Activated naive CD4-positive, alpha-beta T cell treated with anti-CD3 and anti-CD28 coated beads, Interleukin-2, amount 50 U/mL, for 24 hours (primary cell): Measurements from ENCODE around the gene KLHL24.
"Not testable (repeated sequence)": the region's sequence is repeated elsewhere in the genome, so short reads cannot be mapped to it uniquely, and the experiment has no call there.

Experiments used
- H3K27ac Mint-ChIP-seq: one replicate; pipeline ENCODE4 v1.8.0; 2021; ENCODE audit warnings: mild to moderate bottlenecking, mixed read lengths
- H3K27me3 Mint-ChIP-seq: one replicate; pipeline ENCODE4 v1.8.0; 2021; ENCODE audit warnings: mixed read lengths
- H3K36me3 Mint-ChIP-seq: one replicate; pipeline ENCODE4 v1.8.0; 2021; ENCODE audit warnings: mixed read lengths
- H3K4me1 Mint-ChIP-seq: one replicate; pipeline ENCODE4 v1.8.0; 2021; ENCODE audit warnings: mixed read lengths
- H3K4me3 Mint-ChIP-seq: one replicate; pipeline ENCODE4 v1.8.0; 2021; ENCODE audit warnings: mild to moderate bottlenecking, mixed read lengths
- H3K9me3 Mint-ChIP-seq: one replicate; pipeline ENCODE4 v1.8.0; 2021; ENCODE audit warnings: mixed read lengths

KLHL24 gene, protein sequence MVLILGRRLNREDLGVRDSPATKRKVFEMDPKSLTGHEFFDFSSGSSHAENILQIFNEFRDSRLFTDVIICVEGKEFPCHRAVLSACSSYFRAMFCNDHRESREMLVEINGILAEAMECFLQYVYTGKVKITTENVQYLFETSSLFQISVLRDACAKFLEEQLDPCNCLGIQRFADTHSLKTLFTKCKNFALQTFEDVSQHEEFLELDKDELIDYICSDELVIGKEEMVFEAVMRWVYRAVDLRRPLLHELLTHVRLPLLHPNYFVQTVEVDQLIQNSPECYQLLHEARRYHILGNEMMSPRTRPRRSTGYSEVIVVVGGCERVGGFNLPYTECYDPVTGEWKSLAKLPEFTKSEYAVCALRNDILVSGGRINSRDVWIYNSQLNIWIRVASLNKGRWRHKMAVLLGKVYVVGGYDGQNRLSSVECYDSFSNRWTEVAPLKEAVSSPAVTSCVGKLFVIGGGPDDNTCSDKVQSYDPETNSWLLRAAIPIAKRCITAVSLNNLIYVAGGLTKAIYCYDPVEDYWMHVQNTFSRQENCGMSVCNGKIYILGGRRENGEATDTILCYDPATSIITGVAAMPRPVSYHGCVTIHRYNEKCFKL

DNA sequence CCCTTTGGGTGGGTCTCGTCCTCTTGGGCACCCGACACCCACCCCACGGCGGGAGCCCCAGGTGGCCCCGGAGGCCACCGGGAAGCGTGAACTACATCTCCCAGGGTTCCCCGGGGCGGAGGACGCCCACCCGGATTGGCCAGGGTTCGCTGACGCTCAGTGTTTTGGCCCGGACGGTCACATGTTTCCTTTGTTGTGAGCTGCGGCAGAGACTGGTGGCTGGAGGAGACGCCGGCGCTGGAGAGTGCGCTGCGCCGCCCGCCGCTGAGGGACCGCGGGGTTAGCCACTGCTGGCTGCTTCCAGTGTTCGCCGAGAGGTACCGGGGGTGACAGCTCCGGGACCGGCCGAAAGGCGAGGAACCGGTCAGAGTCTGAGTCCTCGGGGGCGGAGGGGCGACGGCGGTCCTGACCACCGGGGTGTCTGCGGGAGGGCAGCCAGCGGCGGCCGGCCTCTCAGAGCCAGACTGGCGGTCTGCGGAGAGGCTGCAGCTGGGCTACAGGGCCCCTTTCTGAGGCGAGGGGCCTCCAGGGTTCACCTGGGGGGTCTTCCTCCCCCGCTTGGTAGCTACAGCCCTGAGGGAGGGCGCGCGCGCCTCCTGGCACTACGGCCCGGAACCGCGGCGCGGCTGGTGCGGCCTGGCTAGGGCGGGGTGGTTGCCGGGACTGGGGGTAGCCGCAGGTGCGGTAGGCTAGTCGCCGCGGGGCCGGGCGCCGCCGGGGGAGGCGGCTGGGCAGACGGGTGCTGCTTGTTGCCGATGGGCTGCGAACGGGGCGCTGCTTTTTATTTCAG lies at the start of gene KLHL24:
KLHL24 (plus strand) TSS at position 193 of the 790 bp plus-strand sequence. CDS start 14,734 bp downstream, outside the sequence.
- Mint-ChIP-seq H3K36me3 (no peaks in the 10 kb centered on the region), H3K4me1 (peaks cover 40% of the 10 kb centered on the region), H3K9me3 (no peaks in the 10 kb centered on the region), H3K27ac (peak within 1 kb of the TSS; percentile 97), H3K27me3 (no peaks in the 10 kb centered on the region), H3K4me3 (peak within 1 kb of the TSS; percentile 94)

DNA sequence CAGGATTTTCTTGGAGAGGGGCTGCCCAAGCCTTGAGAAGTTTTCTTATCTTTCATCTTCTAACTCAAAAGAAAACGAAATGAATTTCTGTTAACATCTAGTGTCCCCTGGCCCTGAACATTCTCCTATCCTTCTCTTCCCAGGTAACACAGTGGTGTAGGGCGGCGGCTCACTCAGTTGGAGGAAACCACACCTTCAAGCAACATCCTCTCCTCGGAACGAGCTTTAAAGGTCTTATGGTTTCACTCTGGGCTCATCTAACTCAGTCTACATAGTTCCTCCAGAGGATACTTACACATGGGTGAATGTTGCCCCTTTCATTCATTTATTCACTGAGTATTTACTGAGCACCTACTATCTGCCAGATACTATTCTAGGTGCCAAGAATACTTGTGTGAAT lies 48.9 kb upstream of the KLHL24 start:
- no peaks in the 10 kb centered on the region for H3K9me3 Mint-ChIP-seq
- H3K4me3 Mint-ChIP-seq = peak overlapping the region; percentile 49
- H3K27ac Mint-ChIP-seq = peak overlapping the region; percentile 89
- no peaks in the 10 kb centered on the region for H3K36me3 Mint-ChIP-seq
- H3K4me1 Mint-ChIP-seq = peaks cover 72% of the 10 kb centered on the region
- no peaks in the 10 kb centered on the region for H3K27me3 Mint-ChIP-seq

DNA sequence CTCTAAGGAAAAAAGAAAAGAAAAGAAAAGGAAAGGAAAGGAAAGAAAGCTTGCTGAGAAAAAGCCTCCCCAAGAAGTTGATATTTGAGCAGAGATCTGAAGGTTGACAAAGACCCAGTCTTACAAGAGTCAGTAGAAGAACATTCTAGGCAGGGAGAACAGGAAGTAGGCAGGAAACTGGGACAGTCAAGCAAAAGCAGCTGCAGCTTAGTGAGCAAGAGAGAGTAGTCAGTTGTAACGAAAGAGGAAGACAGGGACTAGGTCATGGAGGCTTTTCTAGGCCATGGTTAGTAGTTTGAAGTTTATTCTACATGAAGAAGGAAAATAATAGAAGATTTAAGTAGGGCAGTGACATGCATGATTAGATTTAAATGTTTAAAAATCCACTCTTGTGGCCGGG lies 48.1 kb upstream of the KLHL24 start:
- Mint-ChIP-seq H3K27ac (peak overlapping the region; percentile 79), H3K36me3 (no peaks in the 10 kb centered on the region), H3K4me1 (peaks cover 78% of the 10 kb centered on the region), H3K9me3 (no peaks in the 10 kb centered on the region), H3K27me3 (no peaks in the 10 kb centered on the region), H3K4me3 (peak overlapping the region; percentile 34)

DNA sequence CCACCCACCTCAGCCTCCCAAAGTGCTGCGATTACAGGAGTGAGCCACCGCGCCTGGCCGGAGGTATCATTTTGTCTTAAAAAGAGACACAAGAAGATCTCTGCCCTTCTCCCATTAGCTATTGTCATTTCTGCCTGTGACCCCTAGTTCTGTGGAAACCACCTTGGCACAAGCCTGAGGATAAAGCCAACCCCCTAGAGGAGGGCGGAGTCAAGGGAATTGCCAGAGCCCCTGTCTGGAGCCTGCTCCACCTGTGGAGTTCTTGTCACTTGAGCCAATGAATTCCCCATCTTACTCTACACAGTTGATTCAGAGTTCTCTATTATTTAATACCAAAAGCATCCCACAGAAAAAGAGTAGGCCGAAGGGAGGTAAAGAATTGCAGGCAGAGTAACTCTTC lies 45.0 kb upstream of the KLHL24 start:
- H3K4me3 Mint-ChIP-seq = no peak overlapping the region
- H3K4me1 Mint-ChIP-seq = peaks cover 58% of the 10 kb centered on the region
- H3K36me3 Mint-ChIP-seq = no peaks in the 10 kb centered on the region
- no peaks in the 10 kb centered on the region for H3K27me3 Mint-ChIP-seq
- no peaks in the 10 kb centered on the region for H3K9me3 Mint-ChIP-seq
- H3K27ac Mint-ChIP-seq = no peak overlapping the region

DNA sequence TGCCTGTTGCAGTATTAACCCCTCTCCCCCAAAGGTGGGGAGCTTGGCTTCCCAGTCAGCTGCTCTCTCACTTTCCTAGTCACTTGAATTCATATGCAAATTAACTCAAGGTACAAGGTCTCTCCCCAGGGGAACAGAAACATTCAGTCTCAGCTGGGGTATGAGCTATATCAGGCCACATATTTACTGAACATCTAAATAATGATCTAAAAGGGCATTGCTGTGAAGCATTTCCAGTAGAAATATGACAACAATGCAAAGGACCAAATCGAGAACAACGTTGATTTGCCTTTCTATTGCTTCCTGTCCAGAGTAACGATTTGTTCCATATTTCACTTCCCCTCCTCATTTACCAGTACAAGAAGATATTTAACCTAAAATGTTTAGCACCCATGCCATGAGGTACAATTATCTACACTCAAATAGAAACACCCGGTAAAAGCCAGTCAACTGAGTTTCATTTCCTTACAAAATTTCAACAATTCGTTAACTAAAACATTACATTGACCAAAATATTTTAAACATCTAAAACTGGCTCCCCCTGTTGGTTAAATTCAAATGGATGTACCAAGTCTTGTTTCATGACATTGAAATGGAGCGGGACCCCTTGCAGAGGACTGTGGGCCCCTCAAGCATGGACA lies 43.4 kb upstream of the KLHL24 start:
- Mint-ChIP-seq H3K4me1 (peaks cover 44% of the 10 kb centered on the region), H3K4me3 (peak overlapping the region; percentile 62), H3K9me3 (no peaks in the 10 kb centered on the region), H3K27ac (peak overlapping the region; percentile 48), H3K27me3 (no peaks in the 10 kb centered on the region), H3K36me3 (no peaks in the 10 kb centered on the region)

DNA sequence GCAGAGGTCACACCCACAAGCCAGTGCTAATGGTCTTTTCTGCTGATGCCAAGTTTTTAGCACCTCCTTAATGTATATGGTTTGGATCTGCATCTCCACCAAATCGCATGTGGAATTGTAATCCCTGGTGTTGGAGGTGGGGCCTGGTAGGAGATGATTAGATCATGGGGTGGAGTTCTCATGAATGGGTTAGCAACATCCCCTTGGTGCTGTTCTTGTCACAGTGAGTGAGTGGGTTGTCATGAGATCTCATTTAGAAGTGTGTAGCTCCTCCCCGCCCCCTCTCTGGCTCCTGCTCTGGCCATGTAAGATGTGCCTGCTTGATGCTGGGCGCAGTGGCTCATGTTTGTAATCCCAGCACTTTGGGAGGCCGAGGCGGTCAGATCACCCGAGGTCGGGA lies 42.6 kb upstream of the KLHL24 start:
- Mint-ChIP-seq H3K9me3 (no peaks in the 10 kb centered on the region), H3K36me3 (no peaks in the 10 kb centered on the region), H3K27ac (no peak overlapping the region), H3K4me1 (peaks cover 36% of the 10 kb centered on the region), H3K27me3 (no peaks in the 10 kb centered on the region), H3K4me3 (no peak overlapping the region)

DNA sequence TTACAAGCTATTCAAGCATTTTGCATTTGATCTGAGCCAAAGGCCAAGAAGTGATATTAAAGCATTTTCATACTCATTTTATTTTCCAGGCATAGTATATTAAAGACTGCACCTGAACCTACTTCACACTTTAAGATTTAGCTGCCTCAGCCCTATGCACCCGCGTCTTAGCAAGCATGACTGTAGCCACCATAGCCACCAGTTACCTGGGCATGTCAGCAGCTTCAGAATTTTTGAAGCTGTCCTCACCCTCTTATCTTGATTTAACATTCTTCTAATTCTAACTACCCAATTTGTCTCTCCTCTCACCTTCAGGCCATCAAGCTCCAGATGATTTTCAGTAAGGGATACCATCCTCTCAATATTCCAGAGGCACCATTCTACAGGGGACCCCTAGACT lies 40.8 kb upstream of the KLHL24 start:
- H3K27me3 Mint-ChIP-seq = no peaks in the 10 kb centered on the region
- H3K4me1 Mint-ChIP-seq = peaks cover 18% of the 10 kb centered on the region
- no peak overlapping the region for H3K27ac Mint-ChIP-seq
- peaks cover 5% of the 10 kb centered on the region for H3K36me3 Mint-ChIP-seq
- peaks cover 9% of the 10 kb centered on the region for H3K9me3 Mint-ChIP-seq
- H3K4me3 Mint-ChIP-seq = no peak overlapping the region

DNA sequence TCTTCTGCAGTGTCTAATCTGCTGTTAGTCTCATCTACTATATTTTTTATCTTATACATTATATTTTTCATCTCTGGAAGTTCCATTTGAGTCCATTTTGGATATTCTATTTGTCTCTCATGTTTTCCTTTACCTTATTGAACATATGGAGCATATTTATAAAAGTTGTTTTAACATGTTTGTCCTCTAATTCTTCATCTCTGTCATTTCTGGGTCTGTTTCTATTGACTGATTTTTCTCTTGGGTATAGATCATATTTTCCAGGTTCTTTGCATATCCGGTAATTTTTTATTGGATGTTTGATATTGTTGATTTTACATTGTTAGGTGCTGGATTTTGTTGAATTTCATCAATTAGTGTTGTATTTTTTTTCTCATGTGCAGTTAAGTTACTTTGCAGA lies 37.5 kb upstream of the KLHL24 start:
- H3K36me3 Mint-ChIP-seq = peaks cover 5% of the 10 kb centered on the region
- H3K27me3 Mint-ChIP-seq = no peaks in the 10 kb centered on the region
- peaks cover 9% of the 10 kb centered on the region for H3K9me3 Mint-ChIP-seq
- H3K4me3 Mint-ChIP-seq = no peak overlapping the region
- H3K27ac Mint-ChIP-seq = no peak overlapping the region
- H3K4me1 Mint-ChIP-seq = no peaks in the 10 kb centered on the region

DNA sequence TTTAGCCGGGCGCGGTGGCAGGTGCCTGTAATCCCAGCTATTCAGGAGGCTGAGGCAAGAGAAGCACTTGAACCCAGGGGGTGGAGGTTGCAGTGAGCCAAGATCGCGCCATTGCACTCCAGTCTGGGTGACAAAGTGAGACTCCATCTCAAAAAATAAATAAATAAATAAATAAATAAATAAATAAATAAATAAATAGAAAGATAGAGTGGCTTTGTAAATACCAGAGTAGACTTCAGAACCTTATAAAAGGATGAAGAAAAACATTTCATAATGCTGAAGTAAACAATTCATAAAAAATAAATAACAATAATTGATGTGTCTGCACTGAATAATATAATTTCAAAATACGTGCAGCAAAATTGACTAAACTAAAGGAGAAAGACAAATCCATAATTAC lies 24.1 kb upstream of the KLHL24 start:
- not testable (repeated sequence) for H3K4me3 Mint-ChIP-seq, H3K4me1 Mint-ChIP-seq, H3K36me3 Mint-ChIP-seq, H3K27ac Mint-ChIP-seq, H3K27me3 Mint-ChIP-seq, H3K9me3 Mint-ChIP-seq

DNA sequence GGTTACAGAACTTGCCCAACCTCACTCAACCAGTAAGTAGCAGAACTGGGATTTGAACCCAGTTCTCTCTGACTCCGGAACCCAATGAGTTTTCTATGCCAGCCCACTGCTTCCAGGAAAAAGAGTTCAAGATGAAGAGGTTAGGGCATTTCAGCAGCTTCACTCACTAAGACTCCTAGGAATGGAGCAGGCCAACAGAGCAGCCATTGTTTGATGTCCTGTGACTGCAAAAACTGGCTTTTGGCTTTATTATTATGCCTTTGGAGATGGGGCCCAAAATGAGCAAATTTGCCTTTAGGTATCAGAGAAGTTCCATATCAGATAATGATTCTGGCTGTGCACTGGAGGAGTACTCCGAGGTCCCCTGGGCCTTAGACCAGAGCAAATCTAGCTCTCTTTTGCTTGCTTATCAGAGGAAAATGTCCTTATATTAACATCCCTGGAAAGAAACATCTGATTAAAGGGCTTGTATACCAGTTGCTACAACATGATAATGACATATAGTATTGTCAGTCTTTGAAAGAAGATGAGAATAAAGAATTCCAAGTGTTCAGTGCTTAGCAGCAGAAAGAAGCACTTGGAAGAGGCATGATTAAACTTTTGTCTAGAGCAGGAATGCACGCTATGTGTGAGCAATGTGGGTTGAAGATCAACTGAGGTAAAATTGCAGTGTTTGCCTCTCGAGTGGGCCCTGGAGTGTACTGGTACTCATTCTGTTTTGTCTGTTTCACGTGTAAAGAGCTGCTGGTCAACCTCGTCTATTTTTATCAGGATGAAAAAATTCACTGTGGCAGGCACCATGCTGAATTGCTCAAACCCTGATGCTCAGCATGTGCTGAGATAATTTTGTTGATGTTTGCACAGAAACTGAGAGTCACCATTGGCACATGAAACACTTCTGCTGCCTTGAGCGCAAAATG lies 21.8 kb upstream of the KLHL24 start:
- Mint-ChIP-seq H3K36me3 (no peaks in the 10 kb centered on the region), H3K9me3 (no peaks in the 10 kb centered on the region), H3K4me3 (no peak overlapping the region), H3K27me3 (no peaks in the 10 kb centered on the region), H3K4me1 (no peaks in the 10 kb centered on the region), H3K27ac (no peak overlapping the region)

DNA sequence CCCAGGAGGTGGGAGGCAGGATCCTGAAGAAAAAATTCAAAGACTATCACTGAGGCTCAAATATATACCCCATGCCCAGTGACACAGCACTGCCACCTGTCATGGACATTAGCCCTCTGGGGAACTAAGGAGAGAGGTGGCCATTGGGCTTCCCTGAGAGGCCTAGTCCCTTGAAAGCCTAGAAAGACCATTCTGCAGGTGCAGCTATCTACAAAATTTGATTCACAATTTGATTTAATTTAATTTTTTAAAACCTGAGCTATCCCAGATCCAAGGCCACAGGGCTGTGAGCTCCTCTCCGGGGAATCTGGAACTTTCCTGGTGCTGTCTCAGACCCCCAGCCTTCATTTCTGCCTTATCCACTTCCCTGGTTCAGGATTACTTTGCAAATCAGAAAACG lies 16.9 kb upstream of the KLHL24 start:
- H3K4me1 Mint-ChIP-seq = no peaks in the 10 kb centered on the region
- H3K27ac Mint-ChIP-seq = no peak overlapping the region
- no peaks in the 10 kb centered on the region for H3K9me3 Mint-ChIP-seq
- no peaks in the 10 kb centered on the region for H3K36me3 Mint-ChIP-seq
- no peaks in the 10 kb centered on the region for H3K27me3 Mint-ChIP-seq
- no peak overlapping the region for H3K4me3 Mint-ChIP-seq

DNA sequence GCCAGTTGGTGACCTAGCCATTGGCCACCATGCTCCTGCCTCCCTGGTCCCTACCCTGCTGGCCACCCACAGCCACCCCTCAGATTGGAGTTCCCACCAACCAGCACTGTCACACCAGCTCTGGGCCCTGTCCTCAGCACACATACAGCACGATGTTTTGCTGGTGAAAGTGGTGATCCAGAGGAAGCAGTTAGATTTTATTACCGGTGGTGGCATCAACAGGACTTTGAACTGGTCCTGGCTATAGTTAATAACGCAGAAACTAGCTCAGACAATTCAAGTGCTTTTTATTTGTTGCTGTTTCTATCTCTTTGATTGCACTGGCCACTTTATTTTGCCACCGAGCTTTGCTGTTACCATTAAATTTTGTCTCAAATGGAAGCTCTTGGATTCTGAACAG lies 16.4 kb upstream of the KLHL24 start:
- Mint-ChIP-seq H3K4me1 (no peaks in the 10 kb centered on the region), H3K27ac (no peak overlapping the region), H3K9me3 (no peaks in the 10 kb centered on the region), H3K36me3 (no peaks in the 10 kb centered on the region), H3K27me3 (no peaks in the 10 kb centered on the region), H3K4me3 (no peak overlapping the region)

DNA sequence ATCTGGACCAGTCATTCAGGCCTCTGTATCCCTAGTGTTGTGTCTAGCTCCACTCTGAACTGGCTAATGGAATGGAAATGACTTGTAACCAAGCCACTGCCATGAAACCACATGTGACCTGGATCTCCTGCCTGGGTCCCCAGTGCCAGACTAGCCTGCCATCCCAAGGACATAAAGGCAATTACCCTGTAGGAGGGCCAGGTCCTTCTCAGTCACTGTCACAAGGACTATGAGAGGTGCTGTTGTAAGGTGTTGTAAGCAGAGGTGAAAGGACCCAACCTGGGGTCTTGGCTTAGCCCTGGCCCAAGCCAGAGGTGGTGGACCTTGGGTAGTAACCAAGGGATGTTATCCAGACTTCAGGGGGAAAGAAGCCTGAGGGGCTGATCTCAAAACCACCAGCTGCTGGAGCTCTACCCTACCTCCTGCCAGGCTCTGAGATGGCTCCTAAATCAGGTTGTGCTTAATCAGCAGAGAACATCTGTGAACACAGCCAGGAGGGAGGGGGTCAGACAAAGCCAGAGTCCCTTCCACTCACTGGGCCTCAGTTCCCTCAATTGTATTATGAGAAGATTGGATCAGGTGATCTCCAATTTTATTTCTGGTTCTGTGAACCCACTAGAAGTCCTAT lies 15.7 kb upstream of the KLHL24 start:
- Mint-ChIP-seq H3K36me3 (no peaks in the 10 kb centered on the region), H3K4me1 (no peaks in the 10 kb centered on the region), H3K4me3 (no peak overlapping the region), H3K9me3 (no peaks in the 10 kb centered on the region), H3K27me3 (no peaks in the 10 kb centered on the region), H3K27ac (no peak overlapping the region)

DNA sequence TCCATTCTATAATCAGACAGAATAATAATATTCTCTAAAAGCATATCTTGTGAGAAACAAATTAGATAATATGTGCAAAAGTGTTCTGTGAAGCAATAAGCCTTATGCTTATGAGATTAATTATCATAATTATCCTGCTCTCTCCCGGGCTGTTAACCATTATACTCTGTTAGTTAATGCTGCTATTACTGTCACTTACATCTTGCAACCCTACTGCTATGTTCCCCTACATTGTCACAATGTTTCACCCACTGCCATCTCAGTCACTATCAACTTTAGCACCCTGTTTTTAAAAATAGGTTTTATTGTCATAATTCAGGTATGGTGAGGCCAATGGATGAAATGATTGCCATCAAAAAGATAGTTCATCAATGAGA lies 15.2 kb upstream of the KLHL24 start:
- no peak overlapping the region for H3K4me3 Mint-ChIP-seq
- H3K9me3 Mint-ChIP-seq = no peaks in the 10 kb centered on the region
- H3K4me1 Mint-ChIP-seq = no peaks in the 10 kb centered on the region

More for the DNA sequence above, 15.2 kb upstream of the KLHL24 start:
- no peaks in the 10 kb centered on the region for H3K36me3 Mint-ChIP-seq
- H3K27ac Mint-ChIP-seq = no peak overlapping the region
- H3K27me3 Mint-ChIP-seq = no peaks in the 10 kb centered on the region
